Pancreas (tissue), 10 donors: ENCODE measurements around the gene EPYC. TPM values are rescaled to one million over a fixed set of nuclear protein-coding genes. Genes with fewer than 3 reads are reported as not detected.

Experiments
- ATAC-seq, 4 donors: fragments of 200-7000 bp; cut with Tn5 transposase; one replicate each; pipeline versions ENCODE4 v1.8.0 to v1.9.1; 2020; ENCODE audit warnings: mild to moderate bottlenecking in 4 of 4, moderate library complexity in 4 of 4
- DNase-seq, 6 donors: peaks; one replicate each; pipeline ENCODE4 v3.0.0-alpha.2; 2020
- FAIRE-seq: peaks from 2 replicates; lab custom pipeline; 2012; peaks lifted over from hg19 to GRCh38; lab: Jason Lieb, UNC
- H3K27ac ChIP-seq, 4 donors: fragments of 200-600 bp; sonication (generic); 1 replicate in 3 of 4; 2 replicates in 1 of 4; pipeline versions ENCODE4 v1.5.0 to v1.8.0; 2020
- H3K27me3 ChIP-seq, 4 donors: fragments of 200-600 bp; one replicate each; pipeline ENCODE4 v1.8.0; 2021
- H3K36me3 ChIP-seq, 3 donors: fragments of 200-600 bp; sonication (generic) in 1 of 3; one replicate each; pipeline versions ENCODE4 v1.5.0 to v1.8.0; 2020 to 2021
- H3K4me1 ChIP-seq, 3 donors: fragments of 200-600 bp; one replicate each; pipeline ENCODE4 v1.8.0; 2021
- H3K4me3 ChIP-seq, 4 donors: fragments of 200-600 bp; sonication (generic) in 2 of 4; one replicate each; pipeline versions ENCODE4 v1.5.0 to v1.8.0; 2020 to 2021
- H3K9me3 ChIP-seq, 4 donors: fragments of 200-600 bp; one replicate each; pipeline ENCODE4 v1.8.0; 2021
- CTCF ChIP-seq, 4 donors: fragments of 200-600 bp; sonication (generic) in 3 of 4; IDR thresholded peaks; one replicate each; pipeline versions ENCODE4 v1.5.0 to v1.8.0; 2021; ENCODE audit warnings: antibody characterized with exemption in 4 of 4
- WGBS, 2 donors: extraction: QIAGEN DNeasy Blood & Tissue Kit; methylation state at CpG; one replicate each; pipeline ENCODE4 v1.1.7; 2013; 5-methylcytosine and 5-hydroxymethylcytosine counted together
- intact Hi-C, 3 donors: fragments of 100-400 bp; cut with DNase I; formaldehyde crosslinking; loops; one replicate each; pipeline versions ENCODE4 v1.11.1 to v1.14.2; 2022
- polyA plus RNA-seq, 2 donors: library from polyadenylated mRNA; stranded (reverse); fragments of 200-250 nt; gene quantifications; one replicate each; pipeline ENCODE4 v1.2.3, GENCODE V29; 2013
- total RNA-seq, 6 donors: library from RNA; stranded (reverse); fragmentation: NEBNext Ultra II Directional in 4 of 6; extraction: Animal tissue kit (Norgen Biotek cat#: 25700) in 4 of 6; gene quantifications; one replicate each; pipeline versions ENCODE4 v1.2.1 to v1.2.4, GENCODE V29; 2021 to 2023
- donor health status: healthy with polysubstance abuse.
- donor health status: DM: no; HTN: no; CAD: no; lungs with moderate emphysema.
- donor health status: DM: no; HTN: no; CAD: no.
- donor health status: control.
- donor health status: control.
- donor health status: Bipolar disorder and iron deficiency.
- donor health status: DM: yes; HTN: yes; CAD: no.
- donor health status: DM: no; HTN: no; CAD: no.
- donor health status: DM: no; HTN: no; CAD: no.
- donor health status: DM: yes; HTN: yes; CAD: no.

The EPYC gene
- total and polyA plus RNA-seq, 8 donors, result 0.12 TPM; not detected in 7

- Histone ChIP-seq H3K4me3 (no peak overlapping the region), H3K27ac (no peak overlapping the region), H3K4me1 (no peaks in the 10 kb centered on the region), H3K36me3 (no peaks in the 10 kb centered on the region), H3K27me3 (no peaks in the 10 kb centered on the region), H3K9me3 (no peaks in the 10 kb centered on the region)
- no peak for DNase-seq
- WGBS, 2 donors, result 14 to 18% methylated on average over 2 of the region's 2 CpGs
- intact Hi-C loops, result no loop called here
- no peak for FAIRE-seq
- no peak for TF ChIP-seq CTCF (IDR thresholded peaks at IDR 0.05)
- ATAC-seq, result peak in 2 of 4 donors; percentile 16 to 32
These were observed 9.8 kb downstream of the EPYC start for GRCh38 chr12:90995010-90995409.

GRCh38 chr12:90991952-90992465, 12.8 kb downstream of the EPYC start:
- H3K36me3 ChIP-seq, result no peaks in the 10 kb centered on the region
- no peak for TF ChIP-seq CTCF (IDR thresholded peaks at IDR 0.05)
- intact Hi-C loops, result no loop called here
- ATAC-seq (no peak), FAIRE-seq (no peak), DNase-seq (no peak)
- H3K27me3 ChIP-seq, result no peaks in the 10 kb centered on the region
- 73 to 78% methylated on average over 3 of the region's 3 CpGs for WGBS, 2 donors
- no peak overlapping the region for H3K4me3 ChIP-seq
- no peaks in the 10 kb centered on the region for H3K9me3 ChIP-seq
- H3K4me1 ChIP-seq, result no peaks in the 10 kb centered on the region
- H3K27ac ChIP-seq, result no peak overlapping the region

GRCh38 chr12:90990611-90991010, 14.2 kb downstream of the EPYC start:
- intact Hi-C loops, result no loop called here

GRCh38 chr12:90989686-90990111, 15.1 kb downstream of the EPYC start:
- no peak for FAIRE-seq
- WGBS, 2 donors, result 88 to 93% methylated on average over 1 of the region's 1 CpG
- H3K4me1 ChIP-seq, result no peaks in the 10 kb centered on the region
- no peak overlapping the region for H3K27ac ChIP-seq
- no peaks in the 10 kb centered on the region for H3K9me3 ChIP-seq
- H3K27me3 ChIP-seq, result no peaks in the 10 kb centered on the region
- H3K4me3 ChIP-seq, result no peak overlapping the region
- no peaks in the 10 kb centered on the region for H3K36me3 ChIP-seq
- ATAC-seq, result no peak
- intact Hi-C loops, result loop anchor here in 1 of 3 donors (10.0 kb wide), 1 partner anchor 115 kb away; no protein-coding TSS in a partner anchor
- TF ChIP-seq CTCF (IDR thresholded peaks at IDR 0.05), result no peak
- DNase-seq, result no peak

More at GRCh38 chr12:90990611-90991010, 14.2 kb downstream of the EPYC start:
- no peak for TF ChIP-seq CTCF (IDR thresholded peaks at IDR 0.05)
- Histone ChIP-seq H3K9me3 (no peaks in the 10 kb centered on the region), H3K27ac (no peak overlapping the region), H3K4me3 (no peak overlapping the region), H3K27me3 (no peaks in the 10 kb centered on the region), H3K4me1 (no peaks in the 10 kb centered on the region), H3K36me3 (no peaks in the 10 kb centered on the region)
- FAIRE-seq (no peak), ATAC-seq (no peak), DNase-seq (no peak)
- WGBS, 2 donors, result 33 to 44% methylated on average over 3 of the region's 3 CpGs

- no peak for TF ChIP-seq CTCF (IDR thresholded peaks at IDR 0.05)
- no peaks in the 10 kb centered on the region for H3K4me1 ChIP-seq
- no peaks in the 10 kb centered on the region for H3K36me3 ChIP-seq
- H3K4me3 ChIP-seq, result no peak overlapping the region
- no peak for ATAC-seq
- intact Hi-C loops, result loop anchor here in 1 of 3 donors (10.0 kb wide), 1 partner anchor 117 kb away; no protein-coding TSS in a partner anchor
- no peaks in the 10 kb centered on the region for H3K9me3 ChIP-seq
- H3K27me3 ChIP-seq, result no peaks in the 10 kb centered on the region
- DNase-seq, result no peak
- FAIRE-seq, result no peak
- WGBS, 2 donors, result 77 to 90% methylated on average over 1 of the region's 1 CpG
- no peak overlapping the region for H3K27ac ChIP-seq
These were observed 17.3 kb downstream of the EPYC start for GRCh38 chr12:90987520-90987919.
